ENCODE results near the gene VPS37B.
"Not testable (repeated sequence)": the region's sequence is repeated elsewhere in the genome, so short reads cannot be mapped to it uniquely, and the experiment has no call there.

The VPS37B gene, protein sequence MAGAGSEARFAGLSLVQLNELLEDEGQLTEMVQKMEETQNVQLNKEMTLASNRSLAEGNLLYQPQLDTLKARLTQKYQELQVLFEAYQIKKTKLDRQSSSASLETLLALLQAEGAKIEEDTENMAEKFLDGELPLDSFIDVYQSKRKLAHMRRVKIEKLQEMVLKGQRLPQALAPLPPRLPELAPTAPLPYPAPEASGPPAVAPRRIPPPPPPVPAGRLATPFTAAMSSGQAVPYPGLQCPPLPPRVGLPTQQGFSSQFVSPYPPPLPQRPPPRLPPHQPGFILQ

DNA sequence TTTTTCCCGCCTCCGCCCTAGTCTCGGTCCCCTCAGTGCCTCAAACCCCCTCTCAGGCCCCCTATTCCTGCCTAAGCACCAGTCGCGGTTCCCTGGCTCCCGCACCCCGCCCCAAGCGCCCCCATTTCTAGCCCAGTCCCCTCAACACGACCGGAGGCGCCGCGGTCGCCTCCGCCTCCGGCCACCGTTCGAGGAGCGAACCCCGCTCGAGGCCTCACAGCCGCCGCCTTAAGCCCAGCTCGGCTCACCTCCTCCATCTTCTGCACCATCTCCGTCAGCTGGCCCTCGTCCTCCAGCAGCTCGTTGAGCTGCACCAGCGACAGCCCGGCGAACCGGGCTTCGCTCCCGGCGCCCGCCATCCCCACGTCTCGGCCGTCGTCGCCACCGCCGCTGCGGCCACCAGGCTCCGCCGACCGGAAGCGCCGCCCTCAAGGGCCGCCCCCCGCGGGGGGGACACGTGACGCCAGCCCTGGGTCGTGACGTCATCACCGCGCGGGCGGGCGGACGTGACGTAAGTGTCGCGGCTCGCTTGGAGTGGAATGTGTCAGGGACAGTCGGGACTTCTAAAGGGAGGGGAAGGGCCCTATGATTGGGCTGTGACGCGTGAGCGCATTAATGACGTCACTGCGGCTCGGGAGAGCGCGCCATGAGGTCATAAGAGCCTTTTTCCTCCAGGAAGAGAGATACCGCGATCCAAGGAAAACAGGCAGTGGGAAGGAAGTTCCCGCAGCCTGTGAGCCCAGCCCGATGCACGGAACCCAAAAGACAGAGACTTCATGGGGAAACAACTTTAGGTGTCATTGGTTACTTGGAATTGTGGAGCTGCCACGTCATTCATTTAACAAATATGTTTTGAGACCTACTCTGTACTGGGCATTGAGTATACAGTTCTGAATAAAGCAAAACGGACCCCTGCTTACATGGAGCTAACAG, at the start of gene VPS37B:
TSS of gene VPS37B (minus strand) at position 421 of the 933 bp plus-strand sequence. CDS start at position 359, 62 bp downstream.
- DNase-seq (ENCODE audit: low spot score): peak; percentile 93

DNA sequence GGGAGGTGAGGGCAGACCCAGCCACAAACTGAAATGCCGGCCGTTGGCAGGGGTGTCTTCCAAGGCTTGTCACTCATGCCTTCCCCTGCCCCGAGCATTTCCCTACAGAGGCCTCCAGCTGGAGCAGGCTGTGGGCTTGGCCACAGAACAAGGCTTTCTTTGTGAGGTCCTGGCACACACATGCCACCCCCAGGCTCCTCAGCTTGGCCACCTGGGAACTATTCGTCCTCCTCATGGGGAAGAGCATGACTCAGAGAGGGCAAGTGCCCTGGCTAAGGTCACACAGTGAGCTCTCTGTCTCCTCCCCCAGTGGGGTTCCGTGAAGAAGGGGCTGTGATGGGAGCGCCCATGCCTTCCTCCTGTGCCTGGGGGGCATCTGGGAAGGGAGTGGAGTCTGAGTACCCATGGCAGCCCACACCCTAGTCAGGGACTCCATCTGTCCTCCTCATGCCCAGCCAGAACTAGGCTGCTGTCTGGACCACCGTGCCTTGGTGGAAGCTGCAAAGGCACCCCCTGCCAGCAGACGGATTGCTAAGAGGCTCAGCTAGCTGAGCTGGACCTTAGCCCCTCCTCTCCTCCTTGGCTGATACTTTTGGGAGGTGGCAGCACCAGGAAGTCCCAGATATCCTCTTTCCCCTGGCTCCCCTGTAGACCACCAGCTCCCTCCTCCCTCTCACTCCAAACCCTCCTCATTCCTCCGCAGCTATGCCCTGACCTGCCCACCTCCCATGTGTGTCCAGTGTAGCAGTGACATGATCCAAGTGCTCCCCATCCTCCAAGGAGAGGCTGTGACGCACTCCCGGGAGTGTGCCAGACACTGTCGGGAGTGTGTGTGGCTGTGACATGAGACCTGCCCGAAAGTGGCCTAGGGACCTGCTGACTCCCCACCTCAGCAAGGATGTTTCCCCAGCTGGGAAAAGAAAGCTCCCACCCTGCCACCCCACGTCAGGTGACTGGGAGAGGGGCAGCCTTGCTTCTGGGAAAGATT, 49.0 kb upstream of the VPS37B start:
- DNase-seq (ENCODE audit: low spot score): no peak

DNA sequence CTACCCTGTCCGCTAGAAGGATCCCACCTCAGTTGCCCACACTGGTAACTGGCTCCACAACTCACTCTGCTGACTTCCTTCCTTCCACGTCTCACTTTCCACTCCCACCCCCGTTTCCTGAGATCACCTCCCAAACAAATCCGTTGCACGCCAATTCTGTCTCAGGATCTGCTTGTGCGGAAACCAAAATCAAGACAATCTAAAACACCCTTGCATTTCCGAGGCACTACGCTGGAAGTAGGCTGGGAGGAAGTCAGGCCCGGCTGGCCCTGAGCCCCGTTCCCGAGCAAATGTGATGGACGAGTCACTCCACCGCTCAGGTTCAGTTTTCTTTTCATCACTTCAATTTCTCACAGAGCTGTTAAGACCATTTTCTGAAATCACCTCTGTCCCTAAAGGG, 47.3 kb upstream of the VPS37B start:
- no peak for DNase-seq (ENCODE audit: low spot score)

DNA sequence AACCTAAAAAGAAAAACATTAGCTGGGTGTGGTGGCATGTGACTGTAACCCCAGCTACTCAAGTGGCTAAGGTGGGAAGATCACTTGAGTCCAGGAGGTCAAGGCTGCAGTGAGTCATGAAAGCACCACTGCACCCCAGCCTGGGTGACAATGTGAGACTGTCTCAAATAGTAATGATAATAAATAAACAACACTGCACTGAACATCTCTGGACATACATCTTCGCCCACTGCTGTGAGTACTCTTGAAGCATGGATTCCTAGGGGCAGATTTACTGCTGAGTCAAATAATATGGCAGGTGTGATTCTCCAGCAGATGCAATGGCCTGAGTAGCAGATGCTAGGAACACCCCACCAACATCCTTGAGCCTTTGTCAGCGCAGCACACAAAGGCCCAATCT, 46.7 kb upstream of the VPS37B start:
- no peak for DNase-seq (ENCODE audit: low spot score)

DNA sequence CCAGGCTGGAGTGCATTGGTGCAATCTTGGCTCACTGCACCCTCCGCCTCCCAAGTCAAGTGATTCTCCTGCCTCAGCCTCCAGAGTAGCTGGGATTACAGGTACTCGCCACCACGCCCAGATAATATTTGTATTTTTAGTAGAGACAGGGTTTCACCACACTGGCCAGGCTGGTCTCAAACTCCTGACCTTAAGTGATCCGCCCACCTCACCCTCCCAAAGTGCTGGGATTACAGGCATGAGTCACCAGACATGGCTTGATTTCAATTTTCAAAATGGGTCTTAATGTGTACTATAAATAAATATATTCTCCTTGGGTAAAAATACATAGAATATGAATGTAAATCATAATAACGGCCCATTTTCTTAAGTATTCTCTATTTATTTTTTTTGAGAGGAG, 45.4 kb upstream of the VPS37B start:
- DNase-seq (ENCODE audit: low spot score): not testable (repeated sequence)

DNA sequence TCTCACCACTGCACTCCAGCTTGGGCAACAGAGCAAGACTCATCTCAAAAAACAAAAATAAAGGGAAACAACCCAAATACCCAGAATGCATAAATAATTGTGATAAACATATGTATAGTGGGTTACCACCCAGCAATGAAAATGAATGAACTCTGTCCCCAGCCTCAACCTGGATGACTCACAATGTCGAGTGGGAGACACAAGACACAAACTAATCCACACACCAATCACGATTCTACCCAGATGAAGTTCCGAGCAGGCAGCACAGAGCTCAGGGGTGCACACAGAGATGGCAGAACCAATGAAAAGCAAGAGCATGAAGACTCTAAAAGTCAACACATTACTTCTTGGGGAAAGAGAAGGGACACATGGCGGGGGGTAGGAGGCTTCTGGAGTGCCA, 43.2 kb upstream of the VPS37B start:
- no peak for DNase-seq (ENCODE audit: low spot score)

DNA sequence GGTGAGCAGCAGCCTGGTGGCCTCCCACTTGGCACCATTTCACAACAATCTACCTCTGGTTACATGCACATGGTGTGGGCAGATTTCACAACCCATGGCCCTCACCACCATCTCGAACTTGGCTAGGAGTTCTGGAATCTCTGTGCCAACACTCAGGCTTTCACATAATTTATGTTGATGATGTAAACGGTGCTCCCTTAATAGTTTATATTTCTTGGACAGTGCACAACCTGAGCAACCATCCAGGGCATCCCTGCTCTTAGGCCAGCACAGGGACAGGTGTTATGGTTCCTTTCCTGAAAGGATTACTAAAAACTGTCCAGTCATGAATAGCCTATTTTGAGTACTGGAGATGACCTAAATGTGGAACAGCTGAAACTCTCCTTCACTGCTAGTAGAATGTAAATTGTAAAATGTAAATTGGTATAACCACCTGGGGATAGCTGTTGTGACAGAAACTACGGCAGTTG, 41.7 kb upstream of the VPS37B start:
- no peak for DNase-seq (ENCODE audit: low spot score)

DNA sequence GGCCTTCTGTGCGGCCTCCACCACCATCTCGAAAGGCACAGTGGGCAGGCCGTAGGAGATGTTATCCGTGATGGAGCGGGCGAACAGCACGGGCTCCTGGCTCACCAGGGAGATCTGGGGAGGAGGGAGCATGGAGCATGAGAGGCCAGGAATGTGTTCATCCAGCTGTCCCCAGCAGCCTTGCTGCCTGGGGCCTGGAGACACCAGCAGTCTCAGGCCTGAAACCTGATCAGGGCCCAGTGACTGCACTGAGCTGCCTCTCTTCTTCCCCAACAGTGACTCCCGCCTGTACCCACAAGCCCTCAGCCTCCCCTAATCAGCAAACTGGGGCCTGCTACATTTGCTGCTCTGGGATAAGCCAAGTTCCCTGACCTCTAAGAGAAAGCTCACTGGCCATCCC, 39.4 kb upstream of the VPS37B start:
- no peak for DNase-seq (ENCODE audit: low spot score)

DNA sequence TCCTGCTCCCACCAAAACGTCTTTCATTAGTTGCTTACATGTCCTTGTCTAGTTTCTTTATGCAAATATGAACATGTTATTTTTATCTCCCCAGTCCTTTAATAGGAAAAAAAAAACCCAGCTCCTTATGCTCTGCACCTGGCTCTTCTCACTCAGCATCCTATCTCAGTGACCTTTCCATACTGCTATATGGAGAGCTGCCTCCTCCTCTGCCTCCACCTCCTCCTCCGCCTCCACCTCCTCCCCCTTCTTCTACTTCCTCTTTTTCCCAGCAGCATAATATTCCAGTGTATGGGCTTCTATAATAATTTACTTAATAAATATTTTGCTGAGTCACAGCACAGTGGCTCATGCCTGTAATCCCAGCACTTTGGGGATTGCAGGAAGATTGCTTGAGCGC, 38.8 kb upstream of the VPS37B start:
- DNase-seq (ENCODE audit: low spot score): no peak

DNA sequence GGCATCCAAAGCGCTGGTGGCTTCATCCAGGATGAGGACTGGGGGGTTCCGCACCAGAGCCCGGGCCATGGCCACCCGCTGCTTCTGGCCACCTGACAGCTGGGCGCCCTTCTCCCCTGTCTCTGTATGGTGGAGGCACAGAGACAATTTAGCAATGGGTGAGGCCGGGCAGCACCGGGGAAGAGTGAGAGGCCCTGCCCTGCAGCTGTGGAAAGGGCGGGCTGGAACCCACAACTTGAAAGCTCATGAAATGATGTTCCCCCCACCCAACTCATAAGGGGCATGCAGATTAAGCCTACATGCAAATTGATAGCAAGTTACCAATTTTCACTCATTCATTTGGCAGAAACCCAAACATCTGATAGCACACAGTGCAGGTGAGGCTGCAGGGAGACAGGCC, 36.3 kb upstream of the VPS37B start:
- DNase-seq (ENCODE audit: low spot score): no peak

DNA sequence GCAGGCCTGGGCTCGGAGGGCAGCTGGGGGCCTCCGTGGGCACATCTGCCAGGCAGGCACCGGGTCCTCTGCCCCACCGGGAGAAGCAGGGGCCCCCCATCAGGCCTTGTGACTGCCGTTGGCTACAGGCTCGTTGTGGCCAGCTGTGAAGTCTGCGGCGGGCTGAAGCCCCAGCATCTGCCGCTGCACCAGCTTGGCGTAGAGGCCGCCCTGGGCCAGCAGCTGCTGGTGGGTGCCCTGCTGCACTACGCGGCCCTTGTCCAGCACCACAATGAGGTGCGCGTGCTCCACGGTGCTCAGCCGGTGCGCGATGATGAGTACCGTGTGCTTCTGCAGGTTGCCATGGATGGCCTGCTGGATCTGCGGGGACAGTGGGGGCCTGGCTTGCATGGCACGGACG, 33.9 kb upstream of the VPS37B start:
- no peak for DNase-seq (ENCODE audit: low spot score)

DNA sequence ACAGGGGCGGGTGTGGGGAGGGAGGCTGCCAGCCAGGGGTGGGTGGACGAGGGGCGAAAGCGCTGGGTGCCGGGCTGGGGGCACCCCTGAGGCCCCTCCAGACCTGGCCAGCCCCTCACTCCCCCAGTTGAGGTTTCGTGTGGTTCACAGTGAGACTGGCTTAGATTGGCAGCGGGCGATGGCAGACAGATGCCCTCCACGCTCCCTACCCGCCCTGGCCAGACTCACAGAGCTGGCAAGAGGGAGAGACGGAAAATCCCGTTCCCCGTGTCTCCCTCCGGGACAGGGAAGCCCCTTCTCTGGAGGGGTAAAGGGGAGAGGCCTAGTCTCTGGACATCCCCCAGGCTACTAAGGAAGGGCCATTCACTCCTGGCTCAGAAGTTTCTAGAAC, 33.2 kb upstream of the VPS37B start:
- DNase-seq (ENCODE audit: low spot score): no peak

DNA sequence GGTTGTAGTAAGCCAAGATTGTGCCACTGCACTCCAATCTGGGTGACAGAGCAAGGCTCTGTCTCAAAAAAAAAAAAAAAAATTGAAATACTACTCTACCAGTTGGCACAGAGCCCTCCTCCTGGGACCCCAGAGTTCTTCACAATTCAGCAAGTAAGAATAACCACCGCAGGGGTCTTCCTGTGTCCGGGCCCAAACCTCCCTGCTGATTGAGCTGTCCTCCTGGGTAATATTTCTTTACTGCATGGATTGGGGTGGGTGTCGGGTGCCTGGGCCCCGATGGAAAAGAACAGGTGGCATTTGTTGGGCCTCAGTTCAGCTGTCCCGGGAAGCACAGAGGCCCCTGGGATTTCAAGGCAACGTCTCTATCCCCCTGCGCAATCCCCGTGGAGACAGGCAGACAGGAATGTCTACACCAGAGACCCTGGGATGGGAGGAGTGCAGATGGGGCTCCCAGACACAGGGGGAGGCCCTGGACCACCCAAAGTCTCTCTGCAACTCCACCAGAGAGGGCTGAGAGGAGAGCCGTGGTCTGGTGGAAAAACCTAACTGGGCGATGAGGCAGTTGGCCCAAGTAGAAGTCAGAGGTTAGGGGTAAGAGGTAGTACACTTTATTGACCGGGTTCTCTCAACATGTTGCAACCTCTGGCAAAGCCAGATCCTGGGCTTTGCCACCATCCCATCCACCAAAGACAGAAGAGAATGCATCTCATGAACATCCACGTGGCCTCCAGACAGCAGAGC, 32.7 kb upstream of the VPS37B start:
- DNase-seq (ENCODE audit: low spot score): no peak

DNA sequence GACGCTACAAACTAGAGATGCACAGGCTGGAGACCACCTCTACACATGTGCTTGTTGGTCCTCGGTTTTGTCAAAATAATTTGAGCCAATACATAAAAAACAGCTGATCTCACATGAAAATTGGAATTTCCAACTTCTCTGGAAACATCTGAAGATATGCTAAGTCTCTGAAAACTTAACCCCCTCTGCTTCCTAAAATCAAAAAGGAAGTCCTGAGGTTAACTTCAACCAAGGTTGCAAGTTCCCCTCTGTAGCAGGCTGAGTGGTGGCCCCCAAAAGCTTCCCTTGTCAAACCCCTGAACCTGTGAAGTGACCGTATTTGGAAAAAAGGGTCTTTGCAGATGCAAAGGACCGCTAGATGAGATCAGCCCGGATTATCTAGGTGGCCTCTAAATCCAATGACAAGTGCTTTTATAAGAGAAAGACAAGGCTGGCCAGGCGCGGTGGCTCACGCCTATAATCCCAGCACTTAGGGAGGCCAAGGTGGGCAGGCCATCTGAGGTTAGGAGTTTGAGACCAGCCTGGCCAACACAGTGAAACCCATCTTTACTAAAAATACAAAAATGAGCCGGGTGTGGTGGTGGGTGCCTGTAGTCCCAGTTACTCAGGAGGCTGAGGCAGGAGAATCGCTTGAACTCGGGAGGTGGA, 32.0 kb upstream of the VPS37B start:
- no peak for DNase-seq (ENCODE audit: low spot score)

DNA sequence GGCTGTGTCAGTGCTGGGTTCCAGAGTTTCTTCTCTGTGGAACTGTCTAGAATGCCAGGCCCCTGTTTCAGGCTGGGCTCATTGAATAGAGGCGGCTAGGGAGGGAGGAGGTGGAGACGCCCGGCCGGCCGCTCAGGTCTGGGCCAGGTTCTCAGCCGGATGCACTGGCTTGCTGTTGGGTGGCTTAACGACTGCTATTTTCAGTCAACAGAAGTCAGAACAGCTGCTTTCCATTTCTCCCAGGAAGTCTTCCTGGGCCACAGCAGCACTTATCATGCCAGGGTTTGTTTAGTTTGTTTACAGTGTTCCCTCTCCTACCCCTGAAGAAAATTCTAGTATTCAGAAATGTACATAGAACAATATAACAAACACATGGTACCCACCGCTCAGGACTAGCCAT, 26.0 kb upstream of the VPS37B start:
- DNase-seq (ENCODE audit: low spot score): no peak

DNA sequence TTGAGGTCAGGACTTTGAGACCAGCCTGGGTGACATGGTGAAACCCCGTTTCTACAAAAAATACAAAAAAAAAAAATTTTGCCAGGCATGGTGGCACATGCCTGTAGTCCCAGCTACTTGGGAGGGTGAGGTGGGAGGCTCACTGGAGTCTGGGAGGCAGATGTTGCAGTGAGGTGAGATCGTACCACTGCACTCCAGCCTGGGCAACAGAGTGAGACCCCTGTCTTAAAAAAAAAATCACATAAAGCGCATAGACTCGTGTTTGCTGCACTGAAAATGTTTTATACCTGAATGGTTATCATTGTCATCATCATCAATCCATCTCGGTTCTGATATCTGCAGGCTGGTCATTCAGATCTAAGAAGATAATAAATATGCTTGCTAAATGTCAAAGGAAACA, 24.8 kb upstream of the VPS37B start:
- no peak for DNase-seq (ENCODE audit: low spot score)

DNA sequence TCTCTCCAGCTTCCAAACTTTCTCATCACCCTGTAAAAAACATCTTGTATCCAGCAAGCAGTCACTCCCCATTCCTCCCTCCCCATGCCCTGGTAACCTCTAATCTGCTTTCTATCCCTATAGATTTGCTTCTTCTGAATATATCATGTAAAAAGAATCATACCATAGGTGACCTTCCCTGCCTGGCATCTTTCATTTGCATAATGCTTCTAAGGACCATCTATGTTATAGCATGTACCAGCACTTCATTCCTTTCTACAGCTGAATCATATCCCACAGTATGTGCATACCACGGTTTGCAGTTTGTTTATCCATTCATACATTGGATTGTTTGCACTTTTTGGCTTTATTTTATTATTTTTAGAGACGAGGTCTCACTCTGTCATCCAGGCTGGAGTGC, 22.9 kb upstream of the VPS37B start:
- peak; percentile 52 for DNase-seq (ENCODE audit: low spot score)

DNA sequence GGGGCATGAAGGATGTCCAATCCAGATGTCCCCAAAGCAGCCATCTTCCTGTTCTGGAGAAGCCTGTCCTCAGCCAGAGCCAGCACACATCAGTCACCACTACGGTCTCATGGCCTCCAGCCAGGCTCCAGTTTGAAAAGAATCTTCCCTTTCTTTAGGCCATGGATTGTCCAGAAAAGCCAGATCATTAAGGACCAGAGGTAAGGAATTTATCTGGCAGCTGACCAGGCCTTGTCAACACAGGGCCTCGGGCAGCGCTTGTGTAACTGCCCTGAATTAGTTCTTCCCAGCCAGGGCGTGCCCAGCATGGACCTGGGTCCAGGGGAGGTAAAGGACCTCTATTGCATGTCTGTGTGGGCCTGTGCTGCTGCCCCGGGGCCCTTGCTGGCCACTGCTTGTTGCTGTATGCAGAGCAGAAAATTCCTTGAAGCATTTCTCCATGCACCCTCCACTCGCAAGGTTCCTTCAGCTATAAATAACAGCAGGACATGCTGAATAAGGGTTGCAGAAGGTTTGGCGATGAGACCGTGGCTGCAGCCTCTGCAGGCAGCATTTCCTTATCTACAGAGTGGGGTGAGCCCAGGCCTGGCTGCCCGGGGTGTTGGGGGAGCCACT, 21.7 kb upstream of the VPS37B start:
- DNase-seq (ENCODE audit: low spot score): peak; percentile 73

DNA sequence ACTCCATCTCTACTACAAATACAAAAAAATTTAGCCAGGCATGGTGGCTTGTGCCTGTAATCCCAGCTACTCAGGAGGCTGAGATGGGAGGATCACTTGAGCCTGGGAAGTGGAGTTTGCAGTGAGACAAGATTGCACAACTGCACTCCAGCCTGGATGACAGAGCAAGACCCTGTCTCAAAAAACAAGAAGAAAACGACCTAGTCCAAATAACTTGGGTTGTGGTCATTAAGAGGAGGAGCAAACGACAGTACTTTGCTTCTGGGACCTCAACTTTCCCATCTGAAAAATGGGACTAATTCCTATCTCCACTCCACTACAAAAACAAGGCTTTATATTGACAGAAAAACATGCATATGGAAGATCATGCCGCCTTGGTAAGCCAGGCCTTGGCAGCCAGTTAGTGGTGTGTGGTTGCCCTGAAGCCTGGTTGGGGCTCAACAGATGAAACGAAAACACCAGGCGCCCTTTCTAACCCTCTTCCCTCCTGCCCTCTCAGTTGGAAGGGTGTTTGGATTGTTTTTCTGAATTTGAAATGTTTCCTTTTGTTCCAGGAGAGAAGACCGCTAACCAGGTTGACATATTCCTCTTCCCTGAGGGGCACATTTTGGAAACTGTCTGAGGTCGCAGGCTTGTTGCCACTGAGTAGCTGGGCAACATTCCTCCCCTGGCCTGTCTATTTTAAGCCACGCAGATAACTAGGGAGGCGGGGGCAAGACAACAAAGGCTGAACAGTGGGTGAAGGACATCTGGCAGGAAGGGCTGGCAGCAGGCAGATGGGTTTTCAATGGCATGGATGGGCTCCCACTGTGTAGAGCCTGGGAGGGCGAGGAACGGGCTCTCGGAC, 13.7 kb upstream of the VPS37B start:
- no peak for DNase-seq (ENCODE audit: low spot score)

Data from hepatic stellate cell (primary cell).